Tibial artery (tissue), 4 donors: ENCODE results near the gene LPIN3.

ENCODE experiments used
- DNase-seq, 2 donors: peaks; one replicate each; pipeline ENCODE4 v3.0.0-alpha.2; 2019
- H3K27ac ChIP-seq, 2 donors: fragments of 200-600 bp; sonication (generic) in 1 of 2; 1 replicate in 1 of 2; 2 replicates in 1 of 2; pipeline ENCODE4 v1.5.1; 2018 to 2019; ENCODE audit warnings: mild to moderate bottlenecking in 1 of 2
- H3K27me3 ChIP-seq, 2 donors: fragments of 200-600 bp; sonication (generic) in 1 of 2; one replicate each; pipeline versions ENCODE4 v1.5.1 to v1.6.0; 2016 to 2019
- H3K36me3 ChIP-seq, 3 donors: fragments of 200-600 bp; sonication (generic) in 2 of 3; one replicate each; pipeline ENCODE4 v1.5.1; 2016 to 2019; ENCODE audit warnings: mild to moderate bottlenecking in 2 of 3
- H3K4me1 ChIP-seq, 4 donors: fragments of 200-600 bp; sonication (generic) in 2 of 4; 1 replicate in 3 of 4; 2 replicates in 1 of 4; pipeline ENCODE4 v1.5.1; 2016 to 2019
- H3K4me3 ChIP-seq, 2 donors: fragments of 200-600 bp; sonication (generic) in 1 of 2; 1 replicate in 1 of 2; 2 replicates in 1 of 2; pipeline ENCODE4 v1.5.1; 2018 to 2019; ENCODE audit warnings: mild to moderate bottlenecking in 2 of 2
- H3K9me3 ChIP-seq, 3 donors: fragments of 200-600 bp; sonication (generic) in 1 of 3; one replicate each; pipeline ENCODE4 v1.5.1; 2016 to 2019
- CTCF ChIP-seq, 2 experiments: fragments of 200-600 bp in 1 of 2; fragments of 450-650 bp in 1 of 2; IDR thresholded peaks; one replicate each; pipeline ENCODE4 v1.5.1; 2017 to 2019; ENCODE audit warnings: antibody characterized with exemption in 2 of 2, mild to moderate bottlenecking in 1 of 2, moderate library complexity in 1 of 2
- intact Hi-C: fragments of 100-400 bp; cut with DNase I; formaldehyde crosslinking; loops from one replicate; pipeline ENCODE4 v1.15.0; 2023; ENCODE audit warnings: low total_unique reads

The LPIN3 gene

GRCh38 chr20:41398408-41398807, 57.8 kb downstream of the LPIN3 start:
- intact Hi-C loops, result no loop called here
- no peak overlapping the region for H3K27ac ChIP-seq
- DNase-seq, result no peak

GRCh38 chr20:41403604-41404003, 63.0 kb downstream of the LPIN3 start:
- Histone ChIP-seq H3K4me3 (no peak overlapping the region), H3K9me3 (no peaks in the 10 kb centered on the region), H3K27me3 (no peaks in the 10 kb centered on the region), H3K27ac (no peak overlapping the region), H3K4me1 (no peaks in the 10 kb centered on the region), H3K36me3 (peaks cover 45 to 56% (median 53%) of the 10 kb centered on the region in 3 donors)
- no peak for TF ChIP-seq CTCF (IDR thresholded peaks at IDR 0.05)
- intact Hi-C loops, result loop anchor here (10.0 kb wide), 1 partner anchor 269 kb away; the partner anchor contains the start of gene PLCG1
- DNase-seq, result no peak

More at GRCh38 chr20:41398408-41398807, 57.8 kb downstream of the LPIN3 start:
- Histone ChIP-seq H3K27me3 (no peaks in the 10 kb centered on the region), H3K9me3 (no peaks in the 10 kb centered on the region), H3K36me3 (peaks cover 4% of the 10 kb centered on the region in 3 donors), H3K4me1 (peaks cover 0 to 22% (median 2%) of the 10 kb centered on the region in 4 donors), H3K4me3 (no peak overlapping the region)
- no peak for TF ChIP-seq CTCF (IDR thresholded peaks at IDR 0.05)

GRCh38 chr20:41405436-41405835, 64.8 kb downstream of the LPIN3 start:
- DNase-seq, result no peak
- no peak overlapping the region for H3K4me3 ChIP-seq
- intact Hi-C loops, result loop anchor here (10.0 kb wide), 1 partner anchor 271 kb away; the partner anchor contains the start of gene PLCG1
- H3K4me1 ChIP-seq, result peaks cover 0 to 4% (median 0%) of the 10 kb centered on the region in 4 donors
- no peaks in the 10 kb centered on the region for H3K9me3 ChIP-seq
- no peak overlapping the region for H3K27ac ChIP-seq
- H3K36me3 ChIP-seq, result peaks cover 61 to 74% (median 71%) of the 10 kb centered on the region in 3 donors
- H3K27me3 ChIP-seq, result no peaks in the 10 kb centered on the region
- no peak for TF ChIP-seq CTCF (IDR thresholded peaks at IDR 0.05)

- no peaks in the 10 kb centered on the region for H3K27me3 ChIP-seq
- intact Hi-C loops, result loop anchor here (10.0 kb wide), 1 partner anchor 272 kb away; the partner anchor contains the start of gene PLCG1
- TF ChIP-seq CTCF (IDR thresholded peaks at IDR 0.05), result no peak
- peaks cover 0 to 4% (median 2%) of the 10 kb centered on the region in 4 donors for H3K4me1 ChIP-seq
- no peak for DNase-seq
- H3K27ac ChIP-seq, result no peak overlapping the region
- no peaks in the 10 kb centered on the region for H3K9me3 ChIP-seq
- H3K36me3 ChIP-seq, result peaks cover 65 to 81% (median 77%) of the 10 kb centered on the region in 3 donors
- no peak overlapping the region for H3K4me3 ChIP-seq
These were observed 65.7 kb downstream of the LPIN3 start for GRCh38 chr20:41406353-41406752.

GRCh38 chr20:41406896-41407444, 66.3 kb downstream of the LPIN3 start:
- H3K4me1 ChIP-seq, result peaks cover 0 to 9% (median 4%) of the 10 kb centered on the region in 4 donors
- intact Hi-C loops, result loop anchor here (10.0 kb wide), 1 partner anchor 272 kb away; the partner anchor contains the start of gene PLCG1

More at GRCh38 chr20:41406896-41407444, 66.3 kb downstream of the LPIN3 start:
- no peaks in the 10 kb centered on the region for H3K9me3 ChIP-seq
- no peaks in the 10 kb centered on the region for H3K27me3 ChIP-seq
- TF ChIP-seq CTCF (IDR thresholded peaks at IDR 0.05), result no peak
- H3K4me3 ChIP-seq, result no peak overlapping the region
- peaks cover 66 to 83% (median 79%) of the 10 kb centered on the region in 3 donors for H3K36me3 ChIP-seq
- H3K27ac ChIP-seq, result no peak overlapping the region
- no peak for DNase-seq
